Spleen (tissue), 7 donors: ENCODE measurements around the gene CHKA.

Source experiments
- CTCF ChIP-seq, 11 experiments: fragments of 200-600 bp in 7 of 11; fragments of 450-650 bp in 4 of 11; sonication (generic) in 4 of 11; IDR thresholded peaks in 8 of 11; conservative IDR thresholded peaks in 3 of 11; 1 replicate in 7 of 11; 2 replicates in 4 of 11; pipeline versions ENCODE4 v1.4.0 to v1.8.0; 2016 to 2021; ENCODE audit warnings: antibody characterized with exemption in 11 of 11, inconsistent platforms in 4 of 11, mild to moderate bottlenecking in 1 of 11
- POLR2A ChIP-seq, 3 donors: fragments of 450-650 bp; IDR thresholded peaks; one replicate each; pipeline ENCODE4 v1.5.1; 2017; ENCODE audit warnings: antibody characterized with exemption in 3 of 3, mild to moderate bottlenecking in 1 of 3
- donor health status: DM: no; HTN: no; CAD: no; lungs with moderate emphysema.
- donor health status: DM: no; HTN: no; CAD: no.
- donor health status: DM: no; HTN: no; CAD: no.

DNA sequence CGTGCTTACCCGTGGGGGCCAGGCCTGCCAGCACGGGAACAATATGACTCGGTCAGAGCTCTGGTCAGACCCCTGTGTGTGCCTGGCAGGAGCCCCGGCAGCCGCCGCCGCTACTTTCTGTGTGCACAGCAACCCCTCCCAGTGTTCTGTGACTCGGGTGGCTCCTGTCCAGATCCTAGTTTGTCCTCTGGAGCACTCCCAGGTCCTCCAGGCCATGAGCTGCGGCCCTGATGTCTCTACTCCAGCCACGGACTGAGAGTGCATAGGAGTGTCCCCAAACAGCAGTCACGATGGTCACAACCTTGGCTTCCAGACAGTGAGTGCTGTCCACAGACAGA is 87.5 kb downstream of the CHKA start:
- TF ChIP-seq CTCF (IDR thresholded peaks at IDR 0.05 in 8 of 11, conservative IDR thresholded peaks at IDR 0.05 in 3 of 11) (no peak), POLR2A (IDR thresholded peaks at IDR 0.05) (no peak)
